Endothelial cell of umbilical vein (primary cell): ENCODE measurements around the gene TIGIT. TPM values are rescaled to one million over a fixed set of nuclear protein-coding genes. Genes with fewer than 3 reads are reported as not detected.

Experiments
- BruUV-seq: library from RNA; stranded (reverse); fragments of 400-500 nt; replicated peaks from 2 replicates; lab custom pipeline; 2021; lab: Mats Ljungman, UMichigan
- CTCF ChIA-PET: fragments of 300-600, 350-600 bp; sonication (Branson Sonifier 250); formaldehyde crosslinking; loops from one replicate; lab custom pipeline; 2021; ENCODE audit warnings: antibody characterized with exemption, inconsistent platforms; lab: Charles Lee
- POLR2A ChIA-PET: fragments of 300-600, 350-600 bp; sonication (Branson Sonifier 250); formaldehyde crosslinking; loops from one replicate; lab custom pipeline; 2021; ENCODE audit warnings: antibody characterized with exemption, inconsistent platforms; lab: Charles Lee
- DNase-seq: peaks from one replicate; pipeline ENCODE4 v3.0.0-alpha.2; 2011; ENCODE audit warnings: low read depth, low spot score
- FAIRE-seq: peaks from 2 replicates; lab custom pipeline; 2011; peaks lifted over from hg19 to GRCh38; lab: Jason Lieb, UNC
- H2AFZ ChIP-seq: 2 replicates; pipeline ENCODE4 v1.6.0; 2012; ENCODE audit warnings: low read depth, low read length, control low read depth, inconsistent platforms
- H3K27ac ChIP-seq: 2 replicates; pipeline ENCODE4 v1.5.1; 2011; ENCODE audit warnings: low read depth, mild to moderate bottlenecking, control low read depth, low read length, moderate library complexity; ENCODE audit not compliant: insufficient read depth
- H3K27me3 ChIP-seq, 2 experiments: 2 replicates each; pipeline versions ENCODE4 v1.6.0 to v1.6.1; 2011; ENCODE audit warnings: low read length in 2 of 2, mixed read lengths in 1 of 2; ENCODE audit not compliant: control insufficient read depth in 2 of 2, insufficient read depth in 2 of 2
- H3K36me3 ChIP-seq, 2 experiments: 2 replicates in 1 of 2; 3 replicates in 1 of 2; pipeline ENCODE4 v1.5.1; 2011; ENCODE audit warnings: low read length in 2 of 2, mild to moderate bottlenecking in 1 of 2, moderate library complexity in 1 of 2; ENCODE audit not compliant: control insufficient read depth in 2 of 2, insufficient read depth in 2 of 2; ENCODE audit errors: extremely low read depth in 1 of 2
- H3K4me1 ChIP-seq: 3 replicates; pipeline ENCODE4 v1.5.1; 2011; ENCODE audit warnings: mild to moderate bottlenecking, low read length; ENCODE audit not compliant: control insufficient read depth, insufficient read depth; ENCODE audit errors: extremely low read depth
- H3K4me2 ChIP-seq: 2 replicates; pipeline ENCODE4 v1.6.1; 2011; ENCODE audit warnings: low read length, control low read depth, mixed read lengths; ENCODE audit not compliant: insufficient read depth
- H3K4me3 ChIP-seq, 3 experiments: fragments of 200-600 bp in 1 of 3; sonication (generic), shearing (Covaris generic) in 1 of 3; replicated peaks in 1 of 3; 2 replicates each; pipeline ENCODE4 v1.5.1; 2011 to 2016; ENCODE audit warnings: control low read depth in 3 of 3, low read length in 3 of 3, mild to moderate bottlenecking in 2 of 3, inconsistent platforms in 1 of 3, low read depth in 1 of 3, moderate library complexity in 1 of 3; ENCODE audit not compliant: insufficient read depth in 1 of 3
- H3K79me2 ChIP-seq: 2 replicates; pipeline ENCODE4 v1.6.0; 2012; ENCODE audit warnings: low read length, inconsistent platforms; ENCODE audit not compliant: control insufficient read depth, insufficient read depth
- H3K9ac ChIP-seq: replicated peaks from 2 replicates; pipeline ENCODE3; 2011; ENCODE audit warnings: low read length, control low read depth; ENCODE audit not compliant: insufficient read depth; ENCODE audit errors: extremely low read depth
- H3K9me1 ChIP-seq: replicated peaks from 3 replicates; pipeline ENCODE4 v1.6.0; 2011; ENCODE audit warnings: mild to moderate bottlenecking, low read length; ENCODE audit not compliant: control insufficient read depth, insufficient read depth; ENCODE audit errors: extremely low read depth
- H3K9me3 ChIP-seq: replicated peaks from 2 replicates; pipeline ENCODE4 v1.5.1; 2012; ENCODE audit warnings: low read length, inconsistent platforms; ENCODE audit not compliant: control insufficient read depth, insufficient read depth
- H4K20me1 ChIP-seq: replicated peaks from 2 replicates; pipeline ENCODE3; 2011; ENCODE audit warnings: mild to moderate bottlenecking, low read length; ENCODE audit not compliant: control insufficient read depth, insufficient read depth; ENCODE audit errors: extremely low read depth
- CTCF ChIP-seq, 2 donors: IDR thresholded peaks; 1 replicate in 1 of 2; 2 replicates in 1 of 2; pipeline ENCODE4 v1.5.1; 2011; ENCODE audit warnings: low read length in 2 of 2, mild to moderate bottlenecking in 2 of 2, moderate library complexity in 2 of 2, control low read depth in 1 of 2, inconsistent platforms in 1 of 2, low read depth in 1 of 2; ENCODE audit not compliant: insufficient read depth in 1 of 2; ENCODE audit errors: extremely low read depth in 1 of 2
- EZH2 ChIP-seq: IDR thresholded peaks from 2 replicates; pipeline ENCODE4 v1.6.1; 2012; ENCODE audit warnings: borderline replicate concordance, low read depth, mild to moderate bottlenecking, moderate library complexity, low read length, inconsistent platforms; ENCODE audit not compliant: severe bottlenecking
- FOS ChIP-seq: IDR thresholded peaks from 2 replicates; pipeline ENCODE4 v1.6.1; 2011; ENCODE audit warnings: mild to moderate bottlenecking, low read length, moderate library complexity, borderline replicate concordance; ENCODE audit not compliant: insufficient read depth
- GATA2 ChIP-seq: IDR thresholded peaks from 2 replicates; pipeline ENCODE4 v1.7.0; 2011; ENCODE audit warnings: low read depth, mild to moderate bottlenecking, moderate library complexity, mixed read lengths, low read length; ENCODE audit not compliant: insufficient read length, insufficient read depth
- JUN ChIP-seq: IDR thresholded peaks from 2 replicates; pipeline ENCODE4 v1.6.1; 2011; ENCODE audit warnings: borderline replicate concordance, low read depth; ENCODE audit not compliant: insufficient read length, insufficient read depth
- MAX ChIP-seq: IDR thresholded peaks from 2 replicates; pipeline ENCODE4 v1.6.1; 2011; ENCODE audit not compliant: insufficient read depth, insufficient read length
- MYC ChIP-seq: IDR thresholded peaks from one replicate; pipeline ENCODE4 v1.6.1; 2011; ENCODE audit warnings: mild to moderate bottlenecking, low read depth, low read length
- POLR2A ChIP-seq: IDR thresholded peaks from 2 replicates; pipeline ENCODE4 v1.6.1; 2012; ENCODE audit warnings: low read depth, mild to moderate bottlenecking, control low read depth, low read length
- POLR2AphosphoS5 ChIP-seq: IDR thresholded peaks from 2 replicates; pipeline ENCODE4 v1.6.1; 2012; ENCODE audit warnings: low read depth, mild to moderate bottlenecking, control low read depth, low read length, moderate library complexity; ENCODE audit not compliant: insufficient read depth
- dilution Hi-C: fragments of 300-500 bp; cut with MboI; formaldehyde crosslinking; loops from one replicate; pipeline ENCODE4 v1.15.0; 2019; ENCODE audit warnings: low sequenced_read_pairs; ENCODE audit not compliant: extremely low pct_ligation_motif_present
- intact Hi-C: fragments of 100-400 bp; cut with micrococcal nuclease; formaldehyde crosslinking; loops from one replicate; pipeline ENCODE4 v1.10.0; 2022
- polyA plus RNA-seq, 4 experiments: library from polyadenylated mRNA; depleted of rRNA in 3 of 4; stranded (reverse) in 3 of 4; unstranded in 1 of 4; fragments of >200 nt; gene quantifications; 2 replicates each; pipeline versions ENCODE4 v1.2.1 to v1.2.3, GENCODE V29; 2011 to 2012; ENCODE audit warnings: missing spikeins in 1 of 4
- total RNA-seq: library from RNA; stranded (reverse); gene quantifications from 2 replicates; pipeline ENCODE4 v1.2.3, GENCODE V29; 2021

TIGIT gene
- total and polyA plus RNA-seq, 2 donors (not counting 3 experiments of a cell fraction or from before 2014, with no cell fraction given), result not detected

- H3K9me3 ChIP-seq, result no peaks in the 10 kb centered on the region
- H3K4me1 ChIP-seq, result peaks cover 12% of the 10 kb centered on the region
- DNase-seq (no peak), FAIRE-seq (no peak)
- no peaks in the 10 kb centered on the region for H3K79me2 ChIP-seq
- ChIA-PET CTCF (interaction anchor here (2.0 kb wide), 1 partner anchor 19 kb away, joined by 11 read pairs; no protein-coding TSS in a partner anchor), POLR2A (no interaction called here)
- no peaks in the 10 kb centered on the region for H3K9me1 ChIP-seq
- TF ChIP-seq POLR2AphosphoS5, result no peak
- TF ChIP-seq CTCF (IDR thresholded peaks at IDR 0.05; ENCODE audit: extremely low read depth in 1 of 2, insufficient read depth in 1 of 2, low read depth in 1 of 2, low read length in 2 of 2), result no peak
- TF ChIP-seq JUN, result no peak
- TF ChIP-seq GATA2, result no peak
- no peak for TF ChIP-seq MYC
- no peak for TF ChIP-seq EZH2
- no peak for TF ChIP-seq FOS
- TF ChIP-seq MAX, result no peak
- TF ChIP-seq POLR2A, result no peak
- dilution Hi-C loops, result no loop called here
- intact Hi-C loops, result no loop called here
- H4K20me1 ChIP-seq, result no peaks in the 10 kb centered on the region
- peaks cover 0 to 2% of the 10 kb centered on the region in 2 experiments for H3K36me3 ChIP-seq
- H3K4me2 ChIP-seq, result no peak overlapping the region
- H3K4me3 ChIP-seq, result no peak overlapping the region
- no peak overlapping the region for H2AFZ ChIP-seq
- no TSS peak for BruUV-seq
- H3K27ac ChIP-seq, result no peak overlapping the region
- H3K9ac ChIP-seq, result no peak overlapping the region
- H3K27me3 ChIP-seq, result no peaks in the 10 kb centered on the region
These were observed 24.5 kb downstream of the TIGIT start for GRCh38 chr3:114318295-114318694.
